Measurements from ENCODE around the gene TIAM2. TPM values are rescaled to one million over a fixed set of nuclear protein-coding genes. Genes with fewer than 3 reads are reported as not detected.
A peak's percentile ranks its signal among the peaks of the same experiment; 100 is the strongest.

Gene TIAM2
- total RNA-seq, 1 donor from 2014 or later, result 18.1 TPM

- Mint-ChIP-seq H3K9me3 (peaks cover 9% of the 10 kb centered on the region), H3K27ac (no peak overlapping the region), H3K4me1 (peaks cover 14% of the 10 kb centered on the region), H3K27me3 (ENCODE audit: low read depth) (no peaks in the 10 kb centered on the region), H3K36me3 (no peaks in the 10 kb centered on the region), H3K4me3 (no peak overlapping the region)
- DNase-seq (ENCODE audit: low spot score in 2 of 2, unreplicated experiment in 2 of 2), result no peak
- TF ChIP-seq CTCF (IDR thresholded peaks at IDR 0.05; ENCODE audit: unreplicated experiment), result no peak
These were observed 69.2 kb downstream of the TIAM2 start for GRCh38 chr6:155064303-155064702.

GRCh38 chr6:155066361-155066760, 71.2 kb downstream of the TIAM2 start:
- Mint-ChIP-seq H3K27ac (peak overlapping the region; percentile 58), H3K27me3 (ENCODE audit: low read depth) (no peaks in the 10 kb centered on the region), H3K4me3 (no peak overlapping the region), H3K9me3 (peaks cover 3% of the 10 kb centered on the region), H3K4me1 (peaks cover 14% of the 10 kb centered on the region), H3K36me3 (no peaks in the 10 kb centered on the region)
- no peak for TF ChIP-seq CTCF (IDR thresholded peaks at IDR 0.05; ENCODE audit: unreplicated experiment)
- no peak for DNase-seq (ENCODE audit: low spot score in 2 of 2, unreplicated experiment in 2 of 2)

GRCh38 chr6:155066921-155067680, 72.0 kb downstream of the TIAM2 start:
- Mint-ChIP-seq H3K27me3 (ENCODE audit: low read depth) (no peaks in the 10 kb centered on the region), H3K9me3 (no peaks in the 10 kb centered on the region), H3K27ac (peak overlapping the region; percentile 59), H3K36me3 (no peaks in the 10 kb centered on the region), H3K4me1 (peaks cover 14% of the 10 kb centered on the region), H3K4me3 (no peak overlapping the region)
- DNase-seq (ENCODE audit: low spot score in 2 of 2, unreplicated experiment in 2 of 2), result no peak
- TF ChIP-seq CTCF (IDR thresholded peaks at IDR 0.05; ENCODE audit: unreplicated experiment), result no peak

GRCh38 chr6:155067956-155068615, 73.0 kb downstream of the TIAM2 start:
- no peak for TF ChIP-seq CTCF (IDR thresholded peaks at IDR 0.05; ENCODE audit: unreplicated experiment)
- Mint-ChIP-seq H3K27me3 (ENCODE audit: low read depth) (no peaks in the 10 kb centered on the region), H3K9me3 (no peaks in the 10 kb centered on the region), H3K36me3 (no peaks in the 10 kb centered on the region), H3K4me1 (peaks cover 11% of the 10 kb centered on the region), H3K4me3 (no peak overlapping the region), H3K27ac (no peak overlapping the region)
- DNase-seq (ENCODE audit: low spot score in 2 of 2, unreplicated experiment in 2 of 2), result no peak

GRCh38 chr6:155069543-155069942, 74.4 kb downstream of the TIAM2 start:
- Mint-ChIP-seq H3K36me3 (no peaks in the 10 kb centered on the region), H3K27ac (no peak overlapping the region), H3K4me3 (no peak overlapping the region), H3K4me1 (peaks cover 11% of the 10 kb centered on the region), H3K27me3 (ENCODE audit: low read depth) (no peaks in the 10 kb centered on the region), H3K9me3 (no peaks in the 10 kb centered on the region)
- no peak for TF ChIP-seq CTCF (IDR thresholded peaks at IDR 0.05; ENCODE audit: unreplicated experiment)
- no peak for DNase-seq (ENCODE audit: low spot score in 2 of 2, unreplicated experiment in 2 of 2)

Data from mesothelial cell of epicardium (in vitro differentiated cells).